Measurements from ENCODE around the gene JDP2.

- no peak for TF ChIP-seq CTCF (IDR thresholded peaks at IDR 0.05)
- TF ChIP-seq POLR2A (IDR thresholded peaks at IDR 0.05) = no peak
These were observed 23.0 kb upstream of the JDP2 start for GRCh38 chr14:75404847-75405246.
